ENCODE data around the gene MSRB1. TPM values are rescaled to one million over a fixed set of nuclear protein-coding genes. Genes with fewer than 3 reads are reported as not detected.

The MSRB1 gene
- total RNA-seq, 2 donors from 2014 or later, result 24.3 to 24.7 TPM

Other genes starting within 250 kb of the MSRB1 start
- gene MAPK8IP3, start 237.0 kb downstream of the MSRB1 start, total RNA-seq, result 100 to 1,000 TPM in 1 of 2 donors, 10 to 100 TPM in 1; 92.8 to 132 TPM
- 10 to 100 TPM; 37.4 to 46.4 TPM for gene NME3, start 171.7 kb downstream of the MSRB1 start, total RNA-seq
- 10 to 100 TPM; 34.8 to 55.0 TPM for gene EME2, start 170.4 kb downstream of the MSRB1 start, total RNA-seq
- 100 to 1,000 TPM in 1 of 2 donors, 10 to 100 TPM in 1; 98.1 to 192 TPM for gene MRPS34, start 170.1 kb downstream of the MSRB1 start, total RNA-seq
- gene SPSB3, start 160.6 kb downstream of the MSRB1 start, total RNA-seq, result 10 to 100 TPM; 26.9 to 30.1 TPM
- 10 to 100 TPM; 47.9 to 81.8 TPM for gene NUBP2, start 160.2 kb downstream of the MSRB1 start, total RNA-seq
- under 1 TPM in 1 of 2 donors, not detected in 1; 0.12 TPM for gene IGFALS, start 149.5 kb downstream of the MSRB1 start, total RNA-seq
- 10 to 100 TPM; 39.5 to 47.5 TPM for gene HAGH, start 116.4 kb downstream of the MSRB1 start, total RNA-seq
- gene FAHD1, start 116.0 kb downstream of the MSRB1 start, total RNA-seq, result 10 to 100 TPM; 13.9 to 14.5 TPM
- not detected for gene MEIOB, start 71.0 kb downstream of the MSRB1 start, total RNA-seq
- gene HS3ST6, start 24.8 kb downstream of the MSRB1 start, total RNA-seq, result not detected
- gene RPL3L, start 11.5 kb upstream of the MSRB1 start, total RNA-seq, result 1 to 10 TPM in 1 of 2 donors, not detected in 1; 1.5 TPM
- gene NDUFB10, start 16.3 kb upstream of the MSRB1 start, total RNA-seq, result 100 to 1,000 TPM in 1 of 2 donors, 10 to 100 TPM in 1; 95.0 to 103 TPM
- gene RPS2, start 21.6 kb upstream of the MSRB1 start, total RNA-seq, result 1,000 to 10,000 TPM; 2,056 to 2,952 TPM
- not detected for gene RNF151, start 23.7 kb upstream of the MSRB1 start, total RNA-seq
- gene TBL3, start 28.9 kb upstream of the MSRB1 start, total RNA-seq, result 10 to 100 TPM; 39.3 to 78.3 TPM
- gene NOXO1, start 38.3 kb upstream of the MSRB1 start, total RNA-seq, result not detected
- gene GFER, start 41.0 kb upstream of the MSRB1 start, total RNA-seq, result 10 to 100 TPM; 31.9 to 41.7 TPM
- 10 to 100 TPM; 21.3 to 43.6 TPM for gene SYNGR3, start 46.8 kb upstream of the MSRB1 start, total RNA-seq
- 100 to 1,000 TPM in 1 of 2 donors, 10 to 100 TPM in 1; 83.1 to 163 TPM for gene ZNF598, start 66.6 kb upstream of the MSRB1 start, total RNA-seq
- 1 to 10 TPM; 1.5 to 3.5 TPM for gene NPW, start 76.6 kb upstream of the MSRB1 start, total RNA-seq
- 1 to 10 TPM; 3.8 to 4.5 TPM for gene NHERF2, start 83.7 kb upstream of the MSRB1 start, total RNA-seq
- gene NTHL1, start 104.6 kb upstream of the MSRB1 start, total RNA-seq, result 10 to 100 TPM; 12.6 to 40.9 TPM
- gene TSC2, start 104.8 kb upstream of the MSRB1 start, total RNA-seq, result 100 to 1,000 TPM; 106 to 155 TPM
- 100 to 1,000 TPM in 1 of 2 donors, 10 to 100 TPM in 1; 66.4 to 145 TPM for gene PKD1, start 192.7 kb upstream of the MSRB1 start, total RNA-seq
- gene RAB26, start 205.4 kb upstream of the MSRB1 start, total RNA-seq, result under 1 TPM in 1 of 2 donors, not detected in 1; 0.89 TPM
- 10 to 100 TPM; 69.0 to 91.7 TPM for gene TRAF7, start 212.6 kb upstream of the MSRB1 start, total RNA-seq